HG02798 (cell line): ENCODE results near the gene MYO5B.

Experiments
- ATAC-seq: cut with Tn5 transposase; IDR thresholded peaks from one replicate; pipeline ENCODE4 v1.9.1; 2021; ENCODE audit warnings: mild to moderate bottlenecking; ENCODE audit not compliant: unreplicated experiment, poor library complexity

The MYO5B gene

GRCh38 chr18:50038448-50038847 is 156.5 kb downstream of the MYO5B start:
- ATAC-seq, result no peak

- ATAC-seq, result no peak
Measured at GRCh38 chr18:50034029-50034428, 160.9 kb downstream of the MYO5B start.

- no peak for ATAC-seq
Measured at GRCh38 chr18:50033004-50033403, 161.9 kb downstream of the MYO5B start.

- no peak for ATAC-seq
Measured at GRCh38 chr18:50030146-50030545, 164.8 kb downstream of the MYO5B start.

GRCh38 chr18:50027996-50028395 is 167.0 kb downstream of the MYO5B start:
- no peak for ATAC-seq

GRCh38 chr18:50024466-50024865 is 170.5 kb downstream of the MYO5B start:
- no peak for ATAC-seq

- no peak for ATAC-seq
Measured at GRCh38 chr18:50022985-50023384, 172.0 kb downstream of the MYO5B start.

- ATAC-seq, result no peak
Measured at GRCh38 chr18:50014606-50015005, 180.3 kb downstream of the MYO5B start.

GRCh38 chr18:50013363-50014138 is 181.4 kb downstream of the MYO5B start:
- no peak for ATAC-seq

GRCh38 chr18:50011813-50012435 is 183.0 kb downstream of the MYO5B start:
- ATAC-seq, result no peak

GRCh38 chr18:50009773-50010335 is 185.1 kb downstream of the MYO5B start:
- ATAC-seq, result peak; percentile 85

GRCh38 chr18:50008306-50008705 is 186.6 kb downstream of the MYO5B start:
- ATAC-seq, result no peak

- ATAC-seq, result no peak
Measured at GRCh38 chr18:50006470-50007046, 188.4 kb downstream of the MYO5B start.

- no peak for ATAC-seq
Measured at GRCh38 chr18:50004013-50004412, 190.9 kb downstream of the MYO5B start.

- no peak for ATAC-seq
Measured at GRCh38 chr18:50002781-50003180, 192.2 kb downstream of the MYO5B start.

- no peak for ATAC-seq
Measured at GRCh38 chr18:50000227-50000626, 194.7 kb downstream of the MYO5B start.

GRCh38 chr18:49999128-49999527 is 195.8 kb downstream of the MYO5B start:
- no peak for ATAC-seq

- ATAC-seq, result no peak
Measured at GRCh38 chr18:49997558-49997957, 197.4 kb downstream of the MYO5B start.

GRCh38 chr18:49994410-49994809 is 200.5 kb downstream of the MYO5B start:
- ATAC-seq, result no peak

GRCh38 chr18:49993299-49993698 is 201.6 kb downstream of the MYO5B start:
- no peak for ATAC-seq

- ATAC-seq, result no peak
Measured at GRCh38 chr18:49988733-49989132, 206.2 kb downstream of the MYO5B start.
